Thoracic aorta (tissue), 2 donors: ENCODE data around the gene CCDC87. TPM values are rescaled to one million over a fixed set of nuclear protein-coding genes. Genes with fewer than 3 reads are reported as not detected.

Experiments
- ATAC-seq: fragments of 150-250 bp; one replicate; pipeline ENCODE4 v1.8.0; 2017; ENCODE audit warnings: low read depth; ENCODE audit not compliant: insufficient number of reproducible peaks, low FRiP score
- DNase-seq: peaks from one replicate; pipeline ENCODE4 v3.0.0-alpha.2; 2020; ENCODE audit warnings: low spot score
- H3K27ac ChIP-seq, 2 donors: fragments of 200-600 bp; sonication (generic); 1 replicate in 1 of 2; 2 replicates in 1 of 2; pipeline ENCODE4 v1.5.1; 2016; ENCODE audit warnings: mild to moderate bottlenecking in 2 of 2, moderate library complexity in 2 of 2
- H3K27me3 ChIP-seq: fragments of 200-600 bp; sonication (generic); replicated peaks from 2 replicates; pipeline ENCODE4 v1.6.0; 2016; ENCODE audit warnings: mild to moderate bottlenecking; ENCODE audit not compliant: insufficient read depth
- H3K36me3 ChIP-seq: fragments of 200-600 bp; sonication (generic); one replicate; pipeline ENCODE4 v1.5.1; 2016
- H3K4me1 ChIP-seq, 2 donors: fragments of 200-600 bp; sonication (generic); 1 replicate in 1 of 2; 2 replicates in 1 of 2; pipeline versions ENCODE4 v1.5.1 to v1.6.0; 2016; ENCODE audit warnings: low read depth in 2 of 2, mild to moderate bottlenecking in 1 of 2; ENCODE audit not compliant: control insufficient read depth in 1 of 2
- H3K4me3 ChIP-seq: fragments of 200-600 bp; sonication (generic); 2 replicates; pipeline ENCODE4 v1.5.1; 2016; ENCODE audit warnings: mild to moderate bottlenecking
- H3K9me3 ChIP-seq: fragments of 200-600 bp; sonication (generic); 2 replicates; pipeline ENCODE4 v1.5.1; 2016
- total RNA-seq, 2 donors: library from RNA; depleted of rRNA; stranded (reverse); fragments of >200 nt; gene quantifications; one replicate each; pipeline versions ENCODE4 v1.1.0 to v1.2.3, GENCODE V29; 2016
- TF ChIP-seq, protein P1 (sequence below): fragments of 200-600 bp; sonication (generic); IDR thresholded peaks from one replicate; pipeline ENCODE4 v1.5.1; 2019; ENCODE audit warnings: antibody characterized with exemption

Gene CCDC87
- total RNA-seq, 2 donors from 2014 or later: 0.68 TPM; not detected in 1

DNA sequence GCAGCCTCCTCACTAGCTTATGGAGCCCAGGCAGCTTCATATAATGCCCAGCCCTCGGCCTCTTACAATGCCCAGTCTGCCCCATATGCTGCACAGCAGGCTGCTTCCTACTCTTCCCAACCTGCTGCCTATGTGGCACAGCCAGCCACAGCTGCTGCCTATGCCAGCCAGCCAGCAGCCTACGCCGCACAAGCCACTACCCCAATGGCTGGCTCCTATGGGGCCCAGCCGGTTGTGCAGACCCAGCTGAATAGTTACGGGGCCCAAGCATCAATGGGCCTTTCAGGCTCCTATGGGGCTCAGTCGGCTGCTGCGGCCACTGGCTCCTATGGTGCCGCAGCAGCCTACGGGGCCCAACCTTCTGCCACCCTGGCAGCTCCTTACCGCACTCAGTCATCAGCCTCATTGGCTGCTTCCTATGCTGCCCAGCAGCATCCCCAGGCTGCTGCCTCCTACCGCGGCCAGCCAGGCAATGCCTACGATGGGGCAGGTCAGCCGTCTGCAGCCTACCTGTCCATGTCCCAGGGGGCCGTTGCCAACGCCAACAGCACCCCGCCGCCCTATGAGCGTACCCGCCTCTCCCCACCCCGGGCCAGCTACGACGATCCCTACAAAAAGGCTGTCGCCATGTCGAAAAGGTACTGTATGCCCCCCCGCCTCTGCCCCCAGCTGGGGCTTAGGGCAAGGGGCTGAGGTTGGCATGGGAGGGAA, 32.3 kb upstream of the CCDC87 start:
- DNase-seq (no peak), ATAC-seq (no peak)
- TF ChIP-seq, protein P1, sequence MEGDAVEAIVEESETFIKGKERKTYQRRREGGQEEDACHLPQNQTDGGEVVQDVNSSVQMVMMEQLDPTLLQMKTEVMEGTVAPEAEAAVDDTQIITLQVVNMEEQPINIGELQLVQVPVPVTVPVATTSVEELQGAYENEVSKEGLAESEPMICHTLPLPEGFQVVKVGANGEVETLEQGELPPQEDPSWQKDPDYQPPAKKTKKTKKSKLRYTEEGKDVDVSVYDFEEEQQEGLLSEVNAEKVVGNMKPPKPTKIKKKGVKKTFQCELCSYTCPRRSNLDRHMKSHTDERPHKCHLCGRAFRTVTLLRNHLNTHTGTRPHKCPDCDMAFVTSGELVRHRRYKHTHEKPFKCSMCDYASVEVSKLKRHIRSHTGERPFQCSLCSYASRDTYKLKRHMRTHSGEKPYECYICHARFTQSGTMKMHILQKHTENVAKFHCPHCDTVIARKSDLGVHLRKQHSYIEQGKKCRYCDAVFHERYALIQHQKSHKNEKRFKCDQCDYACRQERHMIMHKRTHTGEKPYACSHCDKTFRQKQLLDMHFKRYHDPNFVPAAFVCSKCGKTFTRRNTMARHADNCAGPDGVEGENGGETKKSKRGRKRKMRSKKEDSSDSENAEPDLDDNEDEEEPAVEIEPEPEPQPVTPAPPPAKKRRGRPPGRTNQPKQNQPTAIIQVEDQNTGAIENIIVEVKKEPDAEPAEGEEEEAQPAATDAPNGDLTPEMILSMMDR: no peak
- Histone ChIP-seq H3K4me3 (no peak overlapping the region), H3K27me3 (no peaks in the 10 kb centered on the region), H3K9me3 (no peaks in the 10 kb centered on the region), H3K4me1 (peaks cover 29 to 62% of the 10 kb centered on the region in 2 donors), H3K27ac (no peak overlapping the region), H3K36me3 (peaks cover 56% of the 10 kb centered on the region)

- no peak overlapping the region for H3K27ac ChIP-seq
- DNase-seq (no peak), ATAC-seq (no peak)
- TF ChIP-seq, protein P1: no peak
- no peak overlapping the region for H3K4me3 ChIP-seq
- H3K9me3 ChIP-seq: no peaks in the 10 kb centered on the region
- no peaks in the 10 kb centered on the region for H3K27me3 ChIP-seq
- H3K4me1 ChIP-seq: peaks cover 33 to 63% of the 10 kb centered on the region in 2 donors
- H3K36me3 ChIP-seq: peaks cover 53% of the 10 kb centered on the region
Observed at GRCh38 chr11:66624450-66624849, 31.6 kb upstream of the CCDC87 start.

GRCh38 chr11:66619080-66619554, 26.3 kb upstream of the CCDC87 start:
- no peaks in the 10 kb centered on the region for H3K27me3 ChIP-seq
- peaks cover 5% of the 10 kb centered on the region for H3K36me3 ChIP-seq
- H3K27ac ChIP-seq: peak overlapping the region; percentile 92 to 96
- ATAC-seq: no peak
- no peak for DNase-seq
- peak overlapping the region; percentile 91 for H3K4me3 ChIP-seq
- no peaks in the 10 kb centered on the region for H3K9me3 ChIP-seq
- H3K4me1 ChIP-seq: peaks cover 39 to 67% of the 10 kb centered on the region in 2 donors
- TF ChIP-seq, protein P1: no peak

DNA sequence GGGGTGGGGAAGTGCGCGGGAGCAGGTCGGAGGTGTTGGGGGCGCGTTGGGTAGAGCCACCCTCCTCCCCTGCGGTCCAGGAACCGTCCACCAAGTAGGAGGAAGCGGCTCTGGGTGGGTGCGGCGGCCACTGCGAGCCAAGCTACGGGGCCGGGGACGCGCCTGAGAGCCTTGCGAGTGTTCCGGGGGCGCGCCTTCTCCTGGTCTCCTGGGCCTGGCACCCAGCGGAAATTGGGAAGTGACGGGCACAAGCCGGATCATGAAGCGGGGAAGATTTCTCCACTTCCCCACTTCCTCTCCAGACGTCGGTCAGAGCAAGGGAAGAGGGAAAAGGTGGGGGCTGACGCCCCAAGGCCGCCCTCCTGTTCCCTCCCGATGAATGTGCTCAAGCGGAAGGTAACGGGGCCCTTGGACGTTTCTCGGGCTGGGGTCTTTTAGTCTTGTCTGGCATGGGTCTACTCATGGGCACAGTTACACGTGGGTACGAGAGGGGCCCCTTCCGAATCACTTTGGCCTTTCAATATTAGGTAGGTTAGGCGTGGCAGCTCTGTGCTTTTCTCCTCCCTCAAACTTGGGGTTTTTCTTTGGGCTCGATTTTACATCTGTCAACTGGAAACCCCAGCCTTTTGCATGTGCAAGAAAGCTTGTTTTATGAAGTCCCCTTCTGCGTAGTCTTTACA, 24.4 kb upstream of the CCDC87 start:
- ATAC-seq (peak; percentile 11), DNase-seq (peak; percentile 40)
- TF ChIP-seq, protein P1: no peak
- Histone ChIP-seq H3K27ac (peak overlapping the region; percentile 92 to 96), H3K36me3 (peaks cover 3% of the 10 kb centered on the region), H3K9me3 (no peaks in the 10 kb centered on the region), H3K27me3 (no peaks in the 10 kb centered on the region), H3K4me3 (peak overlapping the region; percentile 91), H3K4me1 (peaks cover 29 to 49% of the 10 kb centered on the region in 2 donors)

DNA sequence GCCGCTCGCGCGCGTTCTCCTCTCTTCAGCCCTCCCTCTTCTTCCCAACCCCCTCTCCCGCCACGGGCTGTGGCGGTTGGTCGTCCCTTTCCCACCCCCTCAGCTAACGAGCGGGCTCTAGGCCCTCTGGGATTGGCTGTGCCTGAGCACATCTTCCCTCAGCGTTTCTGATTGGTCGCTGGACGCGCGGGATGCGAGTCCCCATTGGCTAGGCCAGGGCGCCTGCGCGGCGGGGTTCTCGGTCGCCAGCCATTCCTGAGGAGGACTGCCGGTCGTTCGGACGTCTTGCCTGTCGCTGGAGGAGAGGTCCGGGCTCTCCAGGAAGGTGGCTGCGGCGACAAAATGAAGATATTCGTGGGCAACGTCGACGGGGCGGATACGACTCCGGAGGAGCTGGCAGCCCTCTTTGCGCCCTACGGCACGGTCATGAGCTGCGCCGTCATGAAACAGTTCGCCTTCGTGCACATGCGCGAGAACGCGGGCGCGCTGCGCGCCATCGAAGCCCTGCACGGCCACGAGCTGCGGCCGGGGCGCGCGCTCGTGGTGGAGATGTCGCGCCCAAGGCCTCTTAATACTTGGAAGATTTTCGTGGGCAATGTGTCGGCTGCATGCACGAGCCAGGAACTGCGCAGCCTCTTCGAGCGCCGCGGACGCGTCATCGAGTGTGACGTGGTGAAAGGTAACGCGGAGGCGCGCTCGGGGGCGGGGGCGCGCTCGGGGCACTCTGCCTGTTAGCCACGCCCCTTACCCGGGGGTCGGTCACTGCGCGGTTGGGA, 23.7 kb upstream of the CCDC87 start, which contains the start of gene RBM14:
Gene RBM14 (plus strand): TSS at position 252 of the 776 bp plus-strand sequence. CDS start 91 bp downstream, at position 343.
- Histone ChIP-seq H3K4me1 (peaks cover 24 to 42% of the 10 kb centered on the region in 2 donors), H3K36me3 (peaks cover 3% of the 10 kb centered on the region), H3K9me3 (no peaks in the 10 kb centered on the region), H3K27me3 (no peaks in the 10 kb centered on the region), H3K4me3 (peak within 1 kb of the TSS; percentile 91), H3K27ac (peak within 1 kb of the TSS; percentile 92 to 96)
- peak; percentile 97 for ATAC-seq
- TF ChIP-seq, protein P1: no peak
- peak; percentile 94 for DNase-seq
